GM19240 (cell line): ENCODE data around the gene ING3.

ENCODE experiments used
- DNase-seq: peaks from one replicate; pipeline ENCODE4 v3.0.0; 2011; ENCODE audit warnings: low spot score; ENCODE audit not compliant: insufficient read length

Gene ING3

DNA sequence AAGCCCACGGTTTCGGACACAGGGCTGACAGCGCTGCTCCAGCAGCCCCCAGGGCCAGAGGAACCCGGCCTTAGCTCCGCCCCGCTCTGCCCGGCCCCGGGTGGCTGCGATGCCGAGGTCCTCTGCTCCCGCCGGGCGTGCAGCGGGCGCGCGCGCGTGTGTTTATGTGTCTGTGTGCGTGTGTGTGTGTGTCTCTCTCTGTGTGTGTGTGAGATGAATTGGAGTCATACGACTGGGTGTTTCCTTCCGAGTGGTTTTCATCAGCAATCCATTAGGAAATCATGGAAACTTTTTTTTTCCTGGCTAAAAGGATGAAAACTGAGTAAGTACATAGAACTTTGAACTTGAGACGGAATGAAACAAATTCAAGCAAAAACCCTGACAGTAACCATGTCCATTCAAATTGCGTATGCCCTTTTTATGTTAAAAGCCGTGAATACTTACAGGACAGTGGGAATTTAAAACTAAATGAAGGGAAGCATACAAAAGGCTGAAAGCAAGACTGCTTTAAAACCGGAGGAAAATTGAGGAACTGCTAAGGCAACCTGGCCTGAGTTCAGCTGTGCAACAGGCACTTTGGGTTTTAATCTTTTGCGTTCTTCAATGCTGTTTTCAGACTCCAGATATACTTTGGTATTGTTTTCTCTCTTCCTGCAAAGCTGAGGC is 38.1 kb downstream of the ING3 start, which contains the start of gene CPED1:
TSS of gene CPED1 (plus strand) at position 121 of the 666 bp plus-strand sequence. CDS start 911 bp downstream, outside the sequence.
- DNase-seq = no peak

DNA sequence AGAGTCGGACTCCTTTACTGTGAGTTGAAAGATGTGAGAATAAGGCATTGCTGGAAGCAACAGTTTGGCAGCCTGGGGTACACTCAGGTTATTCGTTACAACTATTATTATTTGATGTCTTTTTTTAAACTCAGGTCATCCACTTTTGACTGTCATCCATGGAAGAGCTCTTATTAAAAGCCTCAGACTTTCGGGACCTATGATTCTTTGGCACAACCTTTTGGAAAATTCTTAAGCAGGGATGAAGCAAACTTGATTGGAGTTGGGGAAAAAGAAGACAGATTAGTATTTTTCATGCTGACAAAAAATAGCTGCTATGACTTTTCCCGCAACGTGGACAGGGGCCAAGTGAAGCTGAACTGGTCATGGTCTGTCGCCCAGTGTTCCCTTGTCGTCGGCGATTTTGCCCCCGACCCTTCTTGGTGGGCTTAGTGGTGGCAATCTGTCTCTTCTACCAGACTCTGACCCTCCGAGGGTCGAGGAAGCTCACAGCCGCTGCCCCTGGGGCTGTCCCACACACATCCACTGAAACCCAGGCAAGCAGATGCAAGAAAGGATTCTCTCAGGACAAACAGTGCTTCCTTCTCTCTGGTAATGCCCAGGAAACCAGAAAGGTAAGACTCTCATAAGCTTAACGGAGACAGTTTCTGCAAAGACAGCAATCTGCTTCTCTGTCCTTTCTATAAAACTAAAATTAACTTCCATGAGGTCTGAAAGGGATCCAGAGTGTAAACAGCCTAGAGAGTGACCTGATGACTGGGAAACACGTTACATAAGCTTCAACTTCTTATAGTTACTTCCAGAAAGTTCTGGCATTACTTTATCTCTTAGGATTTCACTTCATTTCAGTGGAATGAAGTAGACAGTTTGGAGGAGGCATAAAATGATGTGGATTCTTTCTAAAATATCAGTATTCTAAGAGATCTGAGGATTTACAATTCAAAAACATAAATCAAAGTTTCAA is 39.0 kb downstream of the ING3 start:
- DNase-seq = no peak

- DNase-seq = no peak
Measured at GRCh38 chr7:120990468-120991118, 40.0 kb downstream of the ING3 start.

GRCh38 chr7:120991161-120991560 is 40.6 kb downstream of the ING3 start:
- DNase-seq = no peak

DNA sequence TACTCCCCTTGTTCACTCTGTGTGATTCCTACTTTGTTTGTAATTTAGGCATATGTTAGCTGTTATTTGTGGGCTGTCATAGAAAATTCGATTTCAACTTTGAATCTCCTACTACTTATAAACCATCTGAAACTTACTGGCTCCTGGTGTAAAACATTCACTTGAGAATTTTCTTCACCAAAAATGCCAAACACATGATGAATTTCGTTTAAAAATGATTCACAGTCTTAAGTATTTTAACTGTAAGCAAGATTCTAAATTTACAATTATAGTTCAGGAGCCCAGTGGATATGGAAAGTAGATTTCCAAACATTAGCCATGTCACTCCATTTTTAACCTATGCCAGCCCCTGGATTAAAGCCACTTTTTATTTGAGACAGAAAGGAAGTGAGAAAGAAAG is 41.0 kb downstream of the ING3 start:
- no peak for DNase-seq

DNA sequence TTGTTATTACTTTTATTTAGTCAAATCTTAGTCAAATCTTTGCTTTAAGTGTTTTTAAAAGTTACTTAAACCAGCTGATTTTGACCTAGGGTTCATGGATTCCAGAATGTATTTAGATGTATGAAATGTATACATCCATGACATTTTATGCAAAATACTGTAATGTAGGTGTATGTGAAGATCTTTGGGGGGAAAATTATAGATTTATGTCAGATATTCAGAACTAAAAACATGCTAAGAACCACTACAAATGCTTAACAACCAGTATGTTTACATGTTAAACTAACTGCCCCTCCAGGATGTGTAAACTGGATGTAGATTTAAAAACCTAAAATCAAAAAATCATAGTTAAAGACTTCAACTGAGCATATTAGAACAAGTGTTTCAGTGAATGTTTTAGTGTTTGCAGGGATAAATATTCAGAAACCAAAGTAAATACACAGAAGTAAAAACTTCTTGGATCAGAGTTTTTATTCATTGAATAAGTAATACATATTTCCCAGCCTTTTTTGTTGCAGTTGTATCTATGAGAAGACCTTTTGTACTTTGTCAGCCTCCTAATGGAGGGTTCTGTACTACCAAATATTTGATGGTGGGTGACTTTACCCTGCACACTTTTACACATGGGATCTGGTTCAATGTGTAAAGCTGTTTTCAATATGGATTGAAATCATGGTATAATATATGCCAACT is 41.8 kb downstream of the ING3 start:
- no peak for DNase-seq

- DNase-seq = no peak
Measured at GRCh38 chr7:120992965-120993494, 42.5 kb downstream of the ING3 start.

DNA sequence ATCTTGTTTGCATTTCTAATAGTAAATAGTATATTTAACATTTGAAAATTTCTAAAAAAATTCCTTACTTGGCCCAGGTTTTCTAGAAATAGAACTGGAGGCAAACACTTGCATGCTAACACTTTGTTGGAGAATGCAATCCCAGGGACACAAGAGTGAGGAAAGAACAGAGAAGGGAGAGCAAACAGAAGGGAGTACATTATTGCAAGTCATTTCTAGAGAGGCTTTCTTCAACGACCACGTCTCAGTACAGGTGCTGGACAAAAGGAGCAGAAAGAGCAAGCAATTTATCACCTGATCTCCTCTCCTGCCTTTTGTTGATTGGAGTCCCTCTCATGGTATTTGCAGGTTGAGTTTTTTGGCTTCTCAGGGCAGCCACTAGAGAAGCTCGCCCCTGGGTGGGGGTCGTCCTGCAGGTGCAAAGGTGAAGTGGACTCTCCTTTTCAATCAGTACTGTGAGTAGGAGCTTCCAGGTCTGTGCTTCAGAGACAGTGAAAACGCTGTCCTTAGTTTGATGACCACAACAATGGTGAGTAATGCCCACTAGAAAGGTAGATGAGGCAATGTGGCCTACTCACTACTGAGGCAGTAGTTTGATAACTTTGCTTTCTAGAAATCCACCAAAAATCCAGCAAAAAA is 43.1 kb downstream of the ING3 start:
- no peak for DNase-seq

GRCh38 chr7:120994512-120995410 is 44.2 kb downstream of the ING3 start:
- no peak for DNase-seq

DNA sequence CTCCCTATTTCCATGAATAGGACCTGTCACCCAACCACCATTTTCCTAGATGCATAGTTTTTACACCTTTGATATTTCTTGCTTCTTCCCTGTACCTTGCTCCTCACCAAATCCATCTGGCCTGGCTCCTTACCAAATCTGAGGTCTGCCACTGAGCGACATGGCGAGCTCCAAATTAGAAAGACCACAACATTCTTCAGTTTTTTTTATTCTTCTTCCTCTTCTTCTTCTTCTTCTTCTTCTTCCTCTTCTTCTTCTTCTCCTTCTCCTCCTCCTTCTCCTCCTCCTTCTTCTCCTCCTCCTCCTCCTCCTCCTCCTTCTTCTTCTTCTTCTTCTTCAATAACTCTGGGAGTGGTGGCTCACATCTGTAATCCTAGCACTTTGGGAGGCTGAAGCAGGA is 45.1 kb downstream of the ING3 start:
- no peak for DNase-seq

- DNase-seq = no peak
Measured at GRCh38 chr7:120996333-120996987, 45.9 kb downstream of the ING3 start.

DNA sequence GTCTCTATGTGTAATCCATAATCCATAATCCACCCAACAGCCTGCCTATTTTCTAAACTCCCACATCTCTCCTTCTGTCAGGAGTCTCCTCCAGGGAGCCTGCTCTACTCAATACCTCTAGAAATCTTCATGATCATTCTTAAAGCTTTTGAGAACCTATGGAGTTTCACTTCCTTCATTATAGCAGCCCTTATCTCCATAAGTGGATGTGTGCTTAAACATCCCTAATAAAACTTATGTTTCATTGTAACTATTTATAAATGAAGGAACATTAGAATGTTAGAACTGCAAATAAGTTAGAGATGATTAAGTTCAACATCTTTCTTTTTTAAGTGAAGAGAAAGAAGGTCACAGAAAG is 46.4 kb downstream of the ING3 start:
- DNase-seq = no peak

DNA sequence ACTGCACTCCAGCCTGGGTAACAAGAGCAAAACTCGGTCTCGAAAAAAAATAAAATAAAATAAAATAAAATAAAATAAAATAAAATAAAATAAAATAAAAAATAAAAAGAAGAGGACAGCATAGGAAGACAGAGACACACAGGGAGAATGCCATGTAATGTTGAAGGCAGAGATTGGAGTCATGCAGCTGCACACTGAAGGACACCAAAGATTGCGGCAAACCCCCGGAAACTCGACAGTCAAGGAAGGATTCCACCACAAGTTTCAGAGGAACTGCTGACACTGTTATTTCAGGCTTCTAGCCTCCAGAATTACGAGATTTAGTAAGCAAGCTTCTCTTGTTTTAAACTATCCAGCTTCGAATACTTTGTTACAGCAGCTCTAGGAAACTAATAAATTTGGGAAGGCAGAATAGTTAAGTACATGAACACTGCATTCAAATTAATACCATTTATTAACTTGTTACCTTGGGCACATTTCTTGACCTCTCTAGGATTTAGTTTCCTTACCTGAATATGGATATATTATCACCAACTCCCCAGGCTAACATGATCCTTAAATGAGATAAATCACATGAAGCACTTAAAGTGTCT is 47.4 kb downstream of the ING3 start:
- DNase-seq = no peak

DNA sequence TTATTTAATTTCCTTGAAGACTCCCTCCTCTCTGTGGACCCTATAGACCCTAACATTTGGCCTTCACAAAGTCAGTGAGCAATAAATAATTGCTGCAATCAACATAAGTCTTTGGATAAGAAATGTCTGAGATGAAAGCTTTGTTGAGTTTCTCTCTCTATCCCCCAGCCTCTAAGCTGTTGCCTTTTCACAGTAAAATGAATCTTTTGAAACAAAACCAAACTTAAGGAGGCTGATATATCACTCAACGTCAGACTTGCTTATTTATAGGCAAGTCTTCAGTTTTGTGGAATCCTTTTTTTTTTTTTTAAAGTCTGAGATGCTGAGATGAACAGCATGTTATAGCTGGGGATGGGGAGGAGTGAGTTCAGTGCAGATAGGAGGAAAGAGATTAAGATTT is 47.9 kb downstream of the ING3 start:
- DNase-seq = no peak

GRCh38 chr7:120998996-120999565 is 48.5 kb downstream of the ING3 start:
- DNase-seq = no peak

DNA sequence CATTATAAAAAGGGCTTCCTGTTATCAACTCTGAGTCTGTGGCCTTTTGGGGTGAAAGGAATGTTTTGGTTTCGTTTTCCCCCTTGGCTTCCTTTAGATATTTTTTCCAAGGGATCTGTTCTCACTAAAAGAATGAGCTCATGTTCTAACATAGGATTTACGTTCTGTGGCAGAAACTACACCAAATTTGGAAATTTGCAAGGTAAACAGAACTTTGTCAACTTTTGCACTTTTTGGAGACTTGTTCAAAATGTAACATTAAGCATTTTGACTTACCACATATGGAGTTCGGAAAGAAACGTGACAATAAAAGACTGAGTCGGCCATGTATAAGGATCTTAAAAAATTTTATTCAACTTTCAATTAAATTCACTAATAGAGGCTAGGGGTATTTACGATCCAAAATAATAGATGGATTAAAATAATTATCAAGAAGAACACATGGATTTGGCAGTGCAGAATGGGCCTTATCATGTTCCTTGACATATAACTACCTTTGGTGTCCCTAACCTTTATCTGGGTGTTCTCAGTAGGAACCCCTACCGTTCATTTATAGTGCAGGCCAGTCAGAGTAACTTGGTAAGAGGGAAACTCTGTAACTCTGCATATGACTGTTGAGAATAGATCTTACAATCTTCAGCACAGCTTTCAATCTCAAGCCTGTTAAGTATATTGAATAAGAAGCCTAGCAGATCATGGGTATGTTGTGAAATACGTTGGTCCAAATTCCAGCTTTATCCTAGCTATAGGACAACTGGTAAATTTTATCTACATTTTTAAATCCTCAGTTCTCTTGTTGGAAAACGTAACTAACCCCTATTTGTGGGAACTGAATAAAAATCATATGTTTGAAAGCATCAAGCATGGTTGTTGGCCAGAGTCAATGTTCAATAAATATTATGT is 49.8 kb downstream of the ING3 start:
- DNase-seq = no peak

GRCh38 chr7:121001234-121001906 is 50.8 kb downstream of the ING3 start:
- DNase-seq = no peak
